ENCODE measurements around the gene KCNT1. TPM values are rescaled to one million over a fixed set of nuclear protein-coding genes. Genes with fewer than 3 reads are reported as not detected.

The KCNT1 gene
- polyA plus RNA-seq, 2 of the 4 experiments (the other 2 are of a cell fraction) = not detected

- CTCF ChIA-PET = no interaction called here
- TF ChIP-seq RARB (CRISPR knock-in tag; IDR thresholded peaks at IDR 0.05) = no peak
- TF ChIP-seq USF2 (IDR thresholded peaks at IDR 0.05) = no peak
- no peak for TF ChIP-seq GATA3 (IDR thresholded peaks at IDR 0.05; ENCODE audit: borderline replicate concordance)
- Histone ChIP-seq H3K4me2 (no peak overlapping the region), H3K4me1 (no peaks in the 10 kb centered on the region), H3K9me3 (peaks cover 12% of the 10 kb centered on the region), H3K4me3 (no peak overlapping the region), H3K27ac (no peak overlapping the region)
- WGBS (ENCODE audit: missing lambda C conversion rate) = 52% methylated on average over 12 of the region's 16 CpGs
- POLR2A ChIA-PET = no interaction called here
- no peak for FAIRE-seq
- no peak for ATAC-seq
- no peak for DNase-seq (ENCODE audit: low read depth in 1 of 2, low spot score in 1 of 2)
These were observed 59.8 kb downstream of the KCNT1 start for GRCh38 chr9:135761845-135762168.

GRCh38 chr9:135762921-135763320 lies 60.9 kb downstream of the KCNT1 start:
- Histone ChIP-seq H3K4me1 (no peaks in the 10 kb centered on the region), H3K9me3 (peaks cover 12% of the 10 kb centered on the region), H3K4me2 (no peak overlapping the region), H3K4me3 (no peak overlapping the region), H3K27ac (no peak overlapping the region)
- DNase-seq (ENCODE audit: low read depth in 1 of 2, low spot score in 1 of 2) = no peak
- TF ChIP-seq POLR2A (IDR thresholded peaks at IDR 0.05; ENCODE audit: low read length) = no peak
- TF ChIP-seq SMC3 (IDR thresholded peaks at IDR 0.05) = no peak
- no peak for TF ChIP-seq ZFP36 (IDR thresholded peaks at IDR 0.05; ENCODE audit: borderline replicate concordance, partially characterized antibody)
- TF ChIP-seq EHMT2 (IDR thresholded peaks at IDR 0.05; ENCODE audit: low read depth) = no peak
- TF ChIP-seq BCL3 (IDR thresholded peaks at IDR 0.05) = no peak
- TF ChIP-seq CBX2 (IDR thresholded peaks at IDR 0.05; ENCODE audit: borderline replicate concordance, low read depth) = no peak
- TF ChIP-seq JUN (IDR thresholded peaks at IDR 0.05) = no peak
- no peak for TF ChIP-seq HOXB5 (CRISPR knock-in tag; IDR thresholded peaks at IDR 0.05)
- no peak for TF ChIP-seq NFE2L2 (conservative IDR thresholded peaks at IDR 0.05; ENCODE audit: low read length)
- TF ChIP-seq TP53 (CRISPR knock-in tag; IDR thresholded peaks at IDR 0.05) = no peak
- TF ChIP-seq POLR2AphosphoS2 (conservative IDR thresholded peaks at IDR 0.05; ENCODE audit: low read length) = no peak
- no peak for TF ChIP-seq USF2 (IDR thresholded peaks at IDR 0.05)
- no peak for TF ChIP-seq ESRRA (IDR thresholded peaks at IDR 0.05; ENCODE audit: borderline replicate concordance, low read length)
- TF ChIP-seq NPAS2 (CRISPR knock-in tag; IDR thresholded peaks at IDR 0.05; ENCODE audit: borderline replicate concordance) = no peak
- TF ChIP-seq RCOR1 (IDR thresholded peaks at IDR 0.05; ENCODE audit: low read depth, low read length) = no peak
- TF ChIP-seq MAZ (IDR thresholded peaks at IDR 0.05; ENCODE audit: borderline replicate concordance, low read depth, low read length) = no peak
- no peak for TF ChIP-seq RFX5 (IDR thresholded peaks at IDR 0.05)
- no peak for TF ChIP-seq REST (IDR thresholded peaks at IDR 0.05)
- no peak for TF ChIP-seq PBX3 (IDR thresholded peaks at IDR 0.05)
- ATAC-seq = no peak
- ChIA-PET POLR2A (no interaction called here), CTCF (interaction anchor here (1.1 to 1.2 kb wide), 2 partner anchors 13 to 35 kb away, joined by 3 to 5 read pairs; no protein-coding TSS in a partner anchor)
- WGBS (ENCODE audit: missing lambda C conversion rate) = 62% methylated on average over 8 of the region's 13 CpGs
- FAIRE-seq = no peak
